GM12874 (cell line): Measurements from ENCODE around the gene HCFC1.

Experiments used
- CTCF ChIP-seq: IDR thresholded peaks from 2 replicates; pipeline ENCODE4 v1.5.1; 2011; ENCODE audit warnings: low read depth, mild to moderate bottlenecking, control low read depth, low read length, moderate library complexity; ENCODE audit not compliant: insufficient read depth

HCFC1 gene

GRCh38 chrX:153903238-153903980, 68.2 kb downstream of the HCFC1 start:
- no peak for TF ChIP-seq CTCF

GRCh38 chrX:153902385-153902784, 69.2 kb downstream of the HCFC1 start:
- TF ChIP-seq CTCF, result no peak

- no peak for TF ChIP-seq CTCF
These were observed 69.9 kb downstream of the HCFC1 start for GRCh38 chrX:153901753-153902140.

GRCh38 chrX:153900831-153901752, 70.5 kb downstream of the HCFC1 start:
- no peak for TF ChIP-seq CTCF

GRCh38 chrX:153897899-153898298, 73.7 kb downstream of the HCFC1 start:
- no peak for TF ChIP-seq CTCF
